ENCODE measurements around the gene SEC14L5.
"Not testable (repeated sequence)": the region's sequence is repeated elsewhere in the genome, so short reads cannot be mapped to it uniquely, and the experiment has no call there.

The SEC14L5 gene

DNA sequence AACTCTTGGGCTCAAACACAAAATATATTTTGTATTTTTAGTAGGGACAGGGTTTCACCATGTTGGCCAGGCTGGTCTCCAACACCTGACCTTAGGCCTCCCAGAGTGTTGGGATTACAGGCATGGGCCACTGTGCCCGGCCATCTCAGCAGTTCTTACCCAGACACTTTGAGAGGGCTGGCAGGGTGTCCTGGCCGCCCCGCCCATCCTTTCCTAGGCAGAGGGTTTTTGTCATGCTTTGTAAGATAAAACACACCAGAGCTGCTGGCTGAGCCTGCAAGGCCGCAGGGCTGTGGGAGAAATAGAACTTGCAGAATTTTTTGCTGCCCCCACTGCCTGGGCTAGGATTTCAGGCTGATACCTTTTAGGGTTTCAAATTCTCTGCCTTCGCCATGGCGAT, 29.9 kb upstream of the SEC14L5 start:
- TF ChIP-seq, protein P1, sequence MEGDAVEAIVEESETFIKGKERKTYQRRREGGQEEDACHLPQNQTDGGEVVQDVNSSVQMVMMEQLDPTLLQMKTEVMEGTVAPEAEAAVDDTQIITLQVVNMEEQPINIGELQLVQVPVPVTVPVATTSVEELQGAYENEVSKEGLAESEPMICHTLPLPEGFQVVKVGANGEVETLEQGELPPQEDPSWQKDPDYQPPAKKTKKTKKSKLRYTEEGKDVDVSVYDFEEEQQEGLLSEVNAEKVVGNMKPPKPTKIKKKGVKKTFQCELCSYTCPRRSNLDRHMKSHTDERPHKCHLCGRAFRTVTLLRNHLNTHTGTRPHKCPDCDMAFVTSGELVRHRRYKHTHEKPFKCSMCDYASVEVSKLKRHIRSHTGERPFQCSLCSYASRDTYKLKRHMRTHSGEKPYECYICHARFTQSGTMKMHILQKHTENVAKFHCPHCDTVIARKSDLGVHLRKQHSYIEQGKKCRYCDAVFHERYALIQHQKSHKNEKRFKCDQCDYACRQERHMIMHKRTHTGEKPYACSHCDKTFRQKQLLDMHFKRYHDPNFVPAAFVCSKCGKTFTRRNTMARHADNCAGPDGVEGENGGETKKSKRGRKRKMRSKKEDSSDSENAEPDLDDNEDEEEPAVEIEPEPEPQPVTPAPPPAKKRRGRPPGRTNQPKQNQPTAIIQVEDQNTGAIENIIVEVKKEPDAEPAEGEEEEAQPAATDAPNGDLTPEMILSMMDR (IDR thresholded peaks at IDR 0.05; ENCODE audit: low read length): no peak
- TF ChIP-seq EZH2 (IDR thresholded peaks at IDR 0.05; ENCODE audit: borderline replicate concordance, low read length): no peak
- Histone ChIP-seq H3K27me3 (ENCODE audit: insufficient read depth, low read length) (peaks cover 10% of the 10 kb centered on the region; the same call in 1 of the 2 replicates), H2AFZ (ENCODE audit: low read length) (no peak overlapping the region), H3F3A (ENCODE audit: insufficient read depth, low read length) (no peaks in the 10 kb centered on the region), H3K9me3 (ENCODE audit: low read length) (peaks cover 8% of the 10 kb centered on the region), H3K4me1 (ENCODE audit: insufficient read depth, low read length, severe bottlenecking) (no peaks in the 10 kb centered on the region), H3K36me3 (ENCODE audit: insufficient read depth, low read length) (peaks cover 5% of the 10 kb centered on the region; the same call in 1 of the 2 replicates), H3K4me2 (ENCODE audit: low read length) (no peak overlapping the region), H3K79me2 (ENCODE audit: insufficient read depth, low read length) (no peaks in the 10 kb centered on the region), H3K27ac (ENCODE audit: low read depth, low read length, poor library complexity, severe bottlenecking) (no peak overlapping the region), H3K9ac (ENCODE audit: low read length) (no peak overlapping the region), H3K9me2 (ENCODE audit: low read depth, low read length) (no peaks in the 10 kb centered on the region), H3K4me3 (ENCODE audit: low read depth, low read length, poor library complexity, severe bottlenecking) (no peak overlapping the region), H4K20me1 (ENCODE audit: insufficient read depth, low read length) (no peaks in the 10 kb centered on the region)

DNA sequence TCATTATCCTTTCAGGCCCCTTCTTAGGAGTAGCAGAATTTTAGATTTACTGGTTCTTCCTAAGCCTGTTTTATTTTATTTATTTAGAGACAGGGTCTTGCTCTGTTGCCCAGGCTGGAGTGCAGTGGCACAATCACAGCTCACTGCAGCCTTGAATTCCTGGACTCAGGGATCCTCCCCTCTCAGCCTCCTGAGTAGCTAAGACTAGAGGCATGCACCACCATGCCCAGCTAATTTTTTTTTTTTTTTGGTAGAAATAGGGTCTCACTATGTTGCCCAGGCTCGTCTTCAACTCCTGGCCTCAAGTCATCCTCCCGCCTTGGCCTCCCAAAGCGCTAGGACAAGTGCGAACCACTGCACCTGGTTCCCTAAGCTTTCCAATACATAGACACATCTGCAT, 28.5 kb upstream of the SEC14L5 start:
- not testable (repeated sequence) for H3K79me2 ChIP-seq (ENCODE audit: insufficient read depth, low read length); H3K9me3 ChIP-seq (ENCODE audit: low read length); H4K20me1 ChIP-seq (ENCODE audit: insufficient read depth, low read length); H3K4me3 ChIP-seq (ENCODE audit: low read depth, low read length, poor library complexity, severe bottlenecking); H3F3A ChIP-seq (ENCODE audit: insufficient read depth, low read length); H3K27ac ChIP-seq (ENCODE audit: low read depth, low read length, poor library complexity, severe bottlenecking); H3K4me2 ChIP-seq (ENCODE audit: low read length); H3K4me1 ChIP-seq (ENCODE audit: insufficient read depth, low read length, severe bottlenecking); H2AFZ ChIP-seq (ENCODE audit: low read length); H3K27me3 ChIP-seq (ENCODE audit: insufficient read depth, low read length); H3K9me2 ChIP-seq (ENCODE audit: low read depth, low read length); H3K9ac ChIP-seq (ENCODE audit: low read length); H3K36me3 ChIP-seq (ENCODE audit: insufficient read depth, low read length)

DNA sequence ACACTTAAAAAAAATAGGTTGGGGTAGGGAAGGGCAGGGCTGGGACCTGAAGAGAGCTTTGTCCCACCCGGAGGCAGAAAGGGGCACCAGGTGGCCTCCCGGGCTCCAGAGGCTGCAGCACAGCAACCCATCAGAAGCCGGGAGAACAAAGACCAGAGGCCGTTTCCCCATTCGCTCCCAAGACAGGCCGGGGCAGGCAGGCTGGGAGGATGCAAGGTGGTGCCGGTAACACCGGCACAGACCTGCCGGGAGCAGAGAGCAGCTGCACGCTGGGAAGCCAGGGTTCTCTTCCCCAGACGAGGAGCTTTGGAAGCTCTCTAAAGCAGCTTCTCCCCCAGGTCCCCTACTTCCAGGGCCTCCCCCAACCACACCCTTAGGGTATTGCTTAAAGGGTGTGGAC, 26.7 kb upstream of the SEC14L5 start:
- Histone ChIP-seq H4K20me1 (ENCODE audit: insufficient read depth, low read length) (no peaks in the 10 kb centered on the region), H3K79me2 (ENCODE audit: insufficient read depth, low read length) (no peaks in the 10 kb centered on the region), H3K9ac (ENCODE audit: low read length) (no peak overlapping the region)

DNA sequence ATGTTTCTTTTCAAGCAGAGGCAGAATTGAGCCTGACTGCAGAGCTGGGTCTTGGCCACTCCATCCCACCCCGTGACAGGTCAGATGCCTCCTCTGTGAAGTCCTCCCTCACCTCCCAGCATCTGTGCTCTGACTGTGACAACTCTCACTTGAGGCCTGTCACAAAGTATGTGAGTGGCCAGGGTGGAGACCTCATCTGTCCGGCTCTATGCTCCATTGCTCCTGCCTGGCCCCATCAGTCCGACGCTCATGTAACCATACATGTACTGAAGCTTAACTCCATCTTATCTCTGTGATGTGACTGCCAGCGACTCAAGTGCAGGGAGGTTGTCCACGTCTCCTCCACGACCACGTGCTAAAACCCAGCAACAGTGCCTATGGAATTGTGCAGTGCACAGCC, 24.7 kb upstream of the SEC14L5 start:
- Histone ChIP-seq H3K79me2 (ENCODE audit: insufficient read depth, low read length) (no peaks in the 10 kb centered on the region), H3K9ac (ENCODE audit: low read length) (no peak overlapping the region), H3K4me1 (ENCODE audit: insufficient read depth, low read length, severe bottlenecking) (peaks cover 9% of the 10 kb centered on the region)

More for the DNA sequence above, 26.7 kb upstream of the SEC14L5 start:
- no peaks in the 10 kb centered on the region for H3K9me2 ChIP-seq (ENCODE audit: low read depth, low read length)
- H3K9me3 ChIP-seq (ENCODE audit: low read length): peaks cover 8% of the 10 kb centered on the region
- no peaks in the 10 kb centered on the region for H3F3A ChIP-seq (ENCODE audit: insufficient read depth, low read length)
- peaks cover 4% of the 10 kb centered on the region; the same call in 1 of the 2 replicates for H3K27me3 ChIP-seq (ENCODE audit: insufficient read depth, low read length)
- peaks cover 5% of the 10 kb centered on the region; the same call in 1 of the 2 replicates for H3K36me3 ChIP-seq (ENCODE audit: insufficient read depth, low read length)
- H3K4me2 ChIP-seq (ENCODE audit: low read length): no peak overlapping the region
- no peak overlapping the region for H3K4me3 ChIP-seq (ENCODE audit: low read depth, low read length, poor library complexity, severe bottlenecking)
- TF ChIP-seq, protein P1 (IDR thresholded peaks at IDR 0.05; ENCODE audit: low read length): no peak
- no peak for TF ChIP-seq EZH2 (IDR thresholded peaks at IDR 0.05; ENCODE audit: borderline replicate concordance, low read length)
- H3K4me1 ChIP-seq (ENCODE audit: insufficient read depth, low read length, severe bottlenecking): peaks cover 4% of the 10 kb centered on the region
- H3K27ac ChIP-seq (ENCODE audit: low read depth, low read length, poor library complexity, severe bottlenecking): no peak overlapping the region
- no peak overlapping the region for H2AFZ ChIP-seq (ENCODE audit: low read length)

More for the DNA sequence above, 24.7 kb upstream of the SEC14L5 start:
- no peaks in the 10 kb centered on the region for H3K9me2 ChIP-seq (ENCODE audit: low read depth, low read length)
- H3K27me3 ChIP-seq (ENCODE audit: insufficient read depth, low read length): no peaks in the 10 kb centered on the region; the same call in 1 of the 2 replicates
- H2AFZ ChIP-seq (ENCODE audit: low read length): no peak overlapping the region
- H3K4me3 ChIP-seq (ENCODE audit: low read depth, low read length, poor library complexity, severe bottlenecking): no peak overlapping the region
- no peak overlapping the region for H3K27ac ChIP-seq (ENCODE audit: low read depth, low read length, poor library complexity, severe bottlenecking)
- no peaks in the 10 kb centered on the region for H3F3A ChIP-seq (ENCODE audit: insufficient read depth, low read length)
- TF ChIP-seq, protein P1 (IDR thresholded peaks at IDR 0.05; ENCODE audit: low read length): no peak
- TF ChIP-seq EZH2 (IDR thresholded peaks at IDR 0.05; ENCODE audit: borderline replicate concordance, low read length): no peak
- H3K4me2 ChIP-seq (ENCODE audit: low read length): no peak overlapping the region
- no peaks in the 10 kb centered on the region for H3K9me3 ChIP-seq (ENCODE audit: low read length)
- H3K36me3 ChIP-seq (ENCODE audit: insufficient read depth, low read length): no peaks in the 10 kb centered on the region
- H4K20me1 ChIP-seq (ENCODE audit: insufficient read depth, low read length): no peaks in the 10 kb centered on the region
